ENCODE measurements around the gene VILL. TPM values are rescaled to one million over a fixed set of nuclear protein-coding genes. Genes with fewer than 3 reads are reported as not detected.

VILL gene
- total RNA-seq, 1 donor from 2014 or later: 13.7 TPM

DNA sequence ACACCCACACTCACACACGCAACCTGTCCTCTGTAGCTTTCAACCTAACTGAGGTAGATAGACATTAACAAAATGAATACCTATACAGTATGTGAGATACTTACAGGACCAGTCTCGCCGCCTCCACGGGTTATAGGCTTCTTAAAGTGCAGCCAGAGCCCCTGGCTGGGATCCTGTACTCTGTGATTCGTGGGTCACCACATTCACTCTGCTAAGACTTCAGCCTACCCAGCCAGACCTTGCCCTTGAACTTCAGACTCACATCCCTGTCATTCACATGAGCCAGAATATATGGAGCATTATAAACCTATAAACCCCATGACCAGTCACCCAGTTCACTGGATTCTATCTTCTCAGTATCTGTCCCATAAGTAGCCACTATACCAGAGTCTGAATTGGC, 49.8 kb downstream of the VILL start:
- TF ChIP-seq, protein P1, sequence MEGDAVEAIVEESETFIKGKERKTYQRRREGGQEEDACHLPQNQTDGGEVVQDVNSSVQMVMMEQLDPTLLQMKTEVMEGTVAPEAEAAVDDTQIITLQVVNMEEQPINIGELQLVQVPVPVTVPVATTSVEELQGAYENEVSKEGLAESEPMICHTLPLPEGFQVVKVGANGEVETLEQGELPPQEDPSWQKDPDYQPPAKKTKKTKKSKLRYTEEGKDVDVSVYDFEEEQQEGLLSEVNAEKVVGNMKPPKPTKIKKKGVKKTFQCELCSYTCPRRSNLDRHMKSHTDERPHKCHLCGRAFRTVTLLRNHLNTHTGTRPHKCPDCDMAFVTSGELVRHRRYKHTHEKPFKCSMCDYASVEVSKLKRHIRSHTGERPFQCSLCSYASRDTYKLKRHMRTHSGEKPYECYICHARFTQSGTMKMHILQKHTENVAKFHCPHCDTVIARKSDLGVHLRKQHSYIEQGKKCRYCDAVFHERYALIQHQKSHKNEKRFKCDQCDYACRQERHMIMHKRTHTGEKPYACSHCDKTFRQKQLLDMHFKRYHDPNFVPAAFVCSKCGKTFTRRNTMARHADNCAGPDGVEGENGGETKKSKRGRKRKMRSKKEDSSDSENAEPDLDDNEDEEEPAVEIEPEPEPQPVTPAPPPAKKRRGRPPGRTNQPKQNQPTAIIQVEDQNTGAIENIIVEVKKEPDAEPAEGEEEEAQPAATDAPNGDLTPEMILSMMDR (IDR thresholded peaks at IDR 0.05; ENCODE audit: unreplicated experiment): no peak
- peaks cover 4% of the 10 kb centered on the region for H3K36me3 Mint-ChIP-seq (ENCODE audit: low read depth, unreplicated experiment)
- H3K4me3 Mint-ChIP-seq (ENCODE audit: unreplicated experiment): peak overlapping the region; percentile 85
- DNase-seq (ENCODE audit: low spot score): no peak
- peaks cover 15% of the 10 kb centered on the region for H3K4me1 Mint-ChIP-seq (ENCODE audit: unreplicated experiment)
- H3K9me3 Mint-ChIP-seq (ENCODE audit: unreplicated experiment): no peaks in the 10 kb centered on the region
- peaks cover 23% of the 10 kb centered on the region for H3K27me3 Mint-ChIP-seq (ENCODE audit: unreplicated experiment)
- peak overlapping the region; percentile 55 for H3K27ac Mint-ChIP-seq (ENCODE audit: unreplicated experiment)

DNA sequence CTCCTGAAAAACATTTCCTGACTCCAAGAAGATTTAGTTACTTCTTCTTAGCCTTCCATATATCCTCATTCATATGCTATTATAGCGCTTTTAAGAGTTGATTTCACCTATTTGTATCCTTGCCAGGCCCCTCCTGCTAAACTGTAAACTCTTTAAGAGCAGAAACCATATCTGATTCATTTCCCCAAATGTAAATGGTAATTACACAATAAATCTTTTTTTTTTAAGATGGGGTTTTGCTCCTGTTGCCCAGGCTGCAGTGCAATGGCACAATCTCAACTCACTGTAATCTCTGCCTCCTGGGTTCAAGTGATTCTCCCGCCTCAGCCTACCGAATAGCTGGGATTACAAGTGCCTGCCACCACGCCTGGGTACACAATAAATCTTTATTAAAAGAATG, 52.9 kb downstream of the VILL start:
- Mint-ChIP-seq H3K4me3 (ENCODE audit: unreplicated experiment) (no peak overlapping the region), H3K27ac (ENCODE audit: unreplicated experiment) (no peak overlapping the region), H3K9me3 (ENCODE audit: unreplicated experiment) (no peaks in the 10 kb centered on the region), H3K4me1 (ENCODE audit: unreplicated experiment) (peaks cover 12% of the 10 kb centered on the region), H3K36me3 (ENCODE audit: low read depth, unreplicated experiment) (peaks cover 4% of the 10 kb centered on the region), H3K27me3 (ENCODE audit: unreplicated experiment) (peaks cover 13% of the 10 kb centered on the region)
- TF ChIP-seq, protein P1 (IDR thresholded peaks at IDR 0.05; ENCODE audit: unreplicated experiment): no peak
- DNase-seq (ENCODE audit: low spot score): no peak

DNA sequence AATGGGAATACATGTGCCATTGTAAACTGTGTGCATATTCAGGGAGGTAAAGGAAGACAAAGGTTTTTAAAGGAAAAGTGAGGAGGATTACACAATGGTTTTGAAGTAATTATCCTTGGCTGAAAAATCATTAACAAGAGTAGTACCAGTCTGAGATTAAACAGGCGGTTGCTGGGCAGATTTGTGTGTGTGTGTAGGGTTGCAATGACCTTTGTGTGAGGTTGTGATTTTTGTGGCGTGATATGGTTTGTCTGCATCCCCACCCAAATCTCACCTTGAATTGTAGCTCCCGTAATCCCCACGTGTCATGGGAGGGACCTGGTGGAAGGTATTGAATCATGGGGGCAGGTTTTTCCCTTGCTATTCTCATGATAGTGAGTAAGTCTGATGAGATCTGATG, 55.4 kb downstream of the VILL start:
- no peaks in the 10 kb centered on the region for H3K27me3 Mint-ChIP-seq (ENCODE audit: unreplicated experiment)
- DNase-seq (ENCODE audit: low spot score): no peak
- no peak overlapping the region for H3K27ac Mint-ChIP-seq (ENCODE audit: unreplicated experiment)
- no peaks in the 10 kb centered on the region for H3K36me3 Mint-ChIP-seq (ENCODE audit: low read depth, unreplicated experiment)
- H3K9me3 Mint-ChIP-seq (ENCODE audit: unreplicated experiment): no peaks in the 10 kb centered on the region
- TF ChIP-seq, protein P1 (IDR thresholded peaks at IDR 0.05; ENCODE audit: unreplicated experiment): no peak
- H3K4me3 Mint-ChIP-seq (ENCODE audit: unreplicated experiment): no peak overlapping the region
- H3K4me1 Mint-ChIP-seq (ENCODE audit: unreplicated experiment): no peaks in the 10 kb centered on the region

DNA sequence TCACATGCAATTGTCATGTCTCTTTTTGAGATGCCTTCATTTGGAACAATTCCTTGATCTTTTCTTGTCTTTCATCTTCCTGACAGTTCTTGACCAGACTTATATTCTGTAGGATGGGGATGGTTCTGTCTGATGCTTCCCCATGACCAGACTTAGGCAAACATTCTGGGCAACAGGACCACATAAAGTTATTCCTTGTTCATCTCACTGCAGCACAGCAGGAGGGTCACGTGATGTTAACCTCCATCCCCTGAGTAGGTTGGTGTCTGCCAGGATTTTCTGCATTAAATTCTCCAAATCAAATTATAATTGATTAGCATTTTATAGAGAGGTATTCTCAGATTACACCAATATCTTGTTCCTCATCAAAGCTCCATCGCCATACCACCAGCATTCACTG, 56.2 kb downstream of the VILL start:
- Mint-ChIP-seq H3K27me3 (ENCODE audit: unreplicated experiment) (no peaks in the 10 kb centered on the region), H3K9me3 (ENCODE audit: unreplicated experiment) (peaks cover under 1% of the 10 kb centered on the region), H3K36me3 (ENCODE audit: low read depth, unreplicated experiment) (peaks cover 6% of the 10 kb centered on the region), H3K27ac (ENCODE audit: unreplicated experiment) (no peak overlapping the region), H3K4me1 (ENCODE audit: unreplicated experiment) (no peaks in the 10 kb centered on the region), H3K4me3 (ENCODE audit: unreplicated experiment) (no peak overlapping the region)
- TF ChIP-seq, protein P1 (IDR thresholded peaks at IDR 0.05; ENCODE audit: unreplicated experiment): no peak
- no peak for DNase-seq (ENCODE audit: low spot score)

DNA sequence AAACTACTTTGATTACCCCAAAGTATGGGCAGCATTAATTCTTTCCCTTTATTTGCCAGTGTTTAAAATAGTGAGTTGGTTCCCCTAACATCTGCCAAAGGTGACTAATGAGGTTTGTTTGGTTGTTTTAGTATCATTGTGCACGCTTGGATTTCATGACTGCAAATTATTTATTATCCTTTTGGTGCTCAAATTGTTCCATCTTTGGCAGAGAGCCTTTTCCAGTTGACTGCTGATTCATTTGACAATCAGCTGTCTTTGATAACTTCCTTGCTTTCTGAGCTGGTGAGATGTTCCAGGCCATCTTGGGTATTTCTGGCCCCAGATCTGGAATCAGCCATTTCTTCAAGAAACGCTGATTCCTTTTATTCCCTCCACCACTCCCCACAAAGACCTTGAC, 57.3 kb downstream of the VILL start:
- peaks cover 10% of the 10 kb centered on the region for H3K36me3 Mint-ChIP-seq (ENCODE audit: low read depth, unreplicated experiment)
- no peak for DNase-seq (ENCODE audit: low spot score)
- no peak overlapping the region for H3K4me3 Mint-ChIP-seq (ENCODE audit: unreplicated experiment)
- no peak overlapping the region for H3K27ac Mint-ChIP-seq (ENCODE audit: unreplicated experiment)
- no peaks in the 10 kb centered on the region for H3K4me1 Mint-ChIP-seq (ENCODE audit: unreplicated experiment)
- no peaks in the 10 kb centered on the region for H3K27me3 Mint-ChIP-seq (ENCODE audit: unreplicated experiment)
- TF ChIP-seq, protein P1 (IDR thresholded peaks at IDR 0.05; ENCODE audit: unreplicated experiment): no peak
- peaks cover 6% of the 10 kb centered on the region for H3K9me3 Mint-ChIP-seq (ENCODE audit: unreplicated experiment)
